Measurements from ENCODE around the gene SULF2.

DNA sequence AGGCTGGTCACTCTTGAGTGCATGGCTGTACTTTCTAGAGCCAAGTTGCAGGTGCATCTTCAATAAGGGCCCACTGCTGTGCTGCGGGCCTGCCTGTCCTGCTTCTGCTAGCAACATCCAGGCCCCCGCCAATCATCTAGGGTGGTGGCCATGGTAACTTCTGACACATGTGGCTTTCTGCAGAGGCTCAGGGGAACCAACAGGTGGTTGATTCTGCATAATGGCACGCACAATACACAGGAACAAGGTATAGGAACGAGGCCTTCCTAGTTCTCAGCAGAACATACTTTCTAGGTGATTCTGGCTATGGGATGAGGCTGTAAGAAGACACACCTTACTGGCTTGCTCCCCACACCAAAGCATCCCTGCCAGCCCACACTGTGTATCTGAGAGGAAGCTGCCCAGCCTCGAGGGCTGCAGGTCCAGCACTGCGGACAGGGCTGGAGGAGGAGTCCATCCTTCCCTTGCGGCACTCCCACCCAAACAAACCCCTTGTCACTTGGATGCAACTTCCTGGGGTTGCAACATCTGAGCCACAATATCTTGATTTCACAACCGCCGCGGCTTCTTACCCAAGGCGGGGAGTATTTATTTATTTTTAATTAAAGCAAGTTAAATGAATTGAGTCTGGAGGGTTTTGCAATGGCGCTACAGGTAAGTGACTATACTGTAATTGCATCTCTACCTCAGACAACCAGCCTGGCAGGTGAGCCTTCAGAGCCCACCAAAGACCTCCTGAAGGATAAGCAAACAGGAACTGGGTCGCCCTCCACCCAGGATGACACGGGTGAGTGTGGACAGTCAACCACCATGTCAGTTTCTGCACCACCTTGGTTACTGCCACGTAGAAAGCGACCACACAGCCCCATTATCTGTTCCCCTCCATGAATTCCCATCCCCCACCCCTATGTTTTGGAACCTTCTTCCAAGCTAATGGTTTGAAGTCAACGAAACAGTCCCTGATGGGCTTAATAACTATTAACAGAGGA lies 49.6 kb downstream of the SULF2 start:
- TF ChIP-seq, protein P1, sequence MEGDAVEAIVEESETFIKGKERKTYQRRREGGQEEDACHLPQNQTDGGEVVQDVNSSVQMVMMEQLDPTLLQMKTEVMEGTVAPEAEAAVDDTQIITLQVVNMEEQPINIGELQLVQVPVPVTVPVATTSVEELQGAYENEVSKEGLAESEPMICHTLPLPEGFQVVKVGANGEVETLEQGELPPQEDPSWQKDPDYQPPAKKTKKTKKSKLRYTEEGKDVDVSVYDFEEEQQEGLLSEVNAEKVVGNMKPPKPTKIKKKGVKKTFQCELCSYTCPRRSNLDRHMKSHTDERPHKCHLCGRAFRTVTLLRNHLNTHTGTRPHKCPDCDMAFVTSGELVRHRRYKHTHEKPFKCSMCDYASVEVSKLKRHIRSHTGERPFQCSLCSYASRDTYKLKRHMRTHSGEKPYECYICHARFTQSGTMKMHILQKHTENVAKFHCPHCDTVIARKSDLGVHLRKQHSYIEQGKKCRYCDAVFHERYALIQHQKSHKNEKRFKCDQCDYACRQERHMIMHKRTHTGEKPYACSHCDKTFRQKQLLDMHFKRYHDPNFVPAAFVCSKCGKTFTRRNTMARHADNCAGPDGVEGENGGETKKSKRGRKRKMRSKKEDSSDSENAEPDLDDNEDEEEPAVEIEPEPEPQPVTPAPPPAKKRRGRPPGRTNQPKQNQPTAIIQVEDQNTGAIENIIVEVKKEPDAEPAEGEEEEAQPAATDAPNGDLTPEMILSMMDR (conservative IDR thresholded peaks at IDR 0.05), result no peak
- TF ChIP-seq ZFX (IDR thresholded peaks at IDR 0.05), result no peak
